Colonic mucosa (tissue), 4 donors: ENCODE results near the gene IQCF5. TPM values are rescaled to one million over a fixed set of nuclear protein-coding genes. Genes with fewer than 3 reads are reported as not detected.

Experiments used
- DNase-seq: peaks from one replicate; pipeline ENCODE4 v3.0.0-alpha.2; 2020
- H3K27ac ChIP-seq: fragments of 200-600 bp; one replicate; pipeline ENCODE4 v1.8.0; 2021
- H3K27me3 ChIP-seq: fragments of 200-600 bp; one replicate; pipeline ENCODE4 v1.8.0; 2021
- H3K36me3 ChIP-seq: fragments of 200-600 bp; one replicate; pipeline ENCODE4 v1.8.0; 2021
- H3K4me1 ChIP-seq: fragments of 200-600 bp; one replicate; pipeline ENCODE4 v1.8.0; 2021; ENCODE audit warnings: mild to moderate bottlenecking
- H3K4me3 ChIP-seq: fragments of 200-600 bp; one replicate; pipeline ENCODE4 v1.8.0; 2021
- H3K9ac ChIP-seq, 2 donors: one replicate each; pipeline ENCODE4 v1.7.0; 2013; ENCODE audit warnings: control low read depth in 2 of 2, low read depth in 2 of 2, low read length in 2 of 2
- H3K9me3 ChIP-seq: fragments of 200-600 bp; one replicate; pipeline ENCODE4 v1.8.0; 2021
- CTCF ChIP-seq: fragments of 200-600 bp; IDR thresholded peaks from one replicate; pipeline ENCODE4 v1.8.0; 2022; ENCODE audit warnings: antibody characterized with exemption, mild to moderate bottlenecking
- intact Hi-C: fragments of 100-400 bp; cut with DNase I; formaldehyde crosslinking; loops from one replicate; pipeline ENCODE4 v1.14.1; 2022
- total RNA-seq, 2 donors: library from RNA; stranded (reverse); fragmentation: NEBNext Ultra II Directional in 1 of 2; extraction: Animal tissue kit (Norgen Biotek cat#: 25700) in 1 of 2; gene quantifications; one replicate each; pipeline ENCODE4 v1.2.1, GENCODE V29; 2021
- donor health status: healthy.
- donor health status: DM: no; HTN: no; CAD: no.
- donor health status: DM: no; HTN: no; CAD: no.

Gene IQCF5
- total RNA-seq, 2 donors from 2014 or later: not detected

GRCh38 chr3:51897391-51897790 is 22.0 kb upstream of the IQCF5 start:
- Histone ChIP-seq H3K27me3 (no peaks in the 10 kb centered on the region), H3K4me3 (no peak overlapping the region), H3K36me3 (no peaks in the 10 kb centered on the region), H3K4me1 (no peaks in the 10 kb centered on the region), H3K9me3 (no peaks in the 10 kb centered on the region), H3K9ac (no peak overlapping the region), H3K27ac (no peak overlapping the region)
- DNase-seq: no peak
- intact Hi-C loops: no loop called here
- TF ChIP-seq CTCF: no peak

- no peak for DNase-seq
- no peak overlapping the region for H3K27ac ChIP-seq
- no peak overlapping the region for H3K9ac ChIP-seq
- intact Hi-C loops: no loop called here
- H3K27me3 ChIP-seq: no peaks in the 10 kb centered on the region
- H3K4me3 ChIP-seq: no peak overlapping the region
- H3K4me1 ChIP-seq: no peaks in the 10 kb centered on the region
- TF ChIP-seq CTCF: no peak
- no peaks in the 10 kb centered on the region for H3K36me3 ChIP-seq
- no peaks in the 10 kb centered on the region for H3K9me3 ChIP-seq
Observed at GRCh38 chr3:51896607-51897305, 21.4 kb upstream of the IQCF5 start.

GRCh38 chr3:51894939-51895338 is 19.5 kb upstream of the IQCF5 start:
- no peaks in the 10 kb centered on the region for H3K36me3 ChIP-seq

GRCh38 chr3:51894391-51894790 is 19.0 kb upstream of the IQCF5 start:
- no peak for TF ChIP-seq CTCF
- no peak overlapping the region for H3K27ac ChIP-seq
- DNase-seq: no peak
- H3K9me3 ChIP-seq: no peaks in the 10 kb centered on the region
- H3K4me3 ChIP-seq: no peak overlapping the region
- H3K36me3 ChIP-seq: no peaks in the 10 kb centered on the region
- intact Hi-C loops: no loop called here
- H3K4me1 ChIP-seq: no peaks in the 10 kb centered on the region
- H3K9ac ChIP-seq: no peak overlapping the region
- H3K27me3 ChIP-seq: no peaks in the 10 kb centered on the region

More at GRCh38 chr3:51894939-51895338, 19.5 kb upstream of the IQCF5 start:
- TF ChIP-seq CTCF: no peak
- H3K27me3 ChIP-seq: no peaks in the 10 kb centered on the region
- intact Hi-C loops: no loop called here
- no peaks in the 10 kb centered on the region for H3K9me3 ChIP-seq
- no peak for DNase-seq
- H3K9ac ChIP-seq: no peak overlapping the region
- H3K4me1 ChIP-seq: no peaks in the 10 kb centered on the region
- H3K4me3 ChIP-seq: no peak overlapping the region
- H3K27ac ChIP-seq: no peak overlapping the region

- H3K36me3 ChIP-seq: no peaks in the 10 kb centered on the region
- H3K27ac ChIP-seq: no peak overlapping the region
- H3K27me3 ChIP-seq: no peaks in the 10 kb centered on the region
- H3K4me1 ChIP-seq: no peaks in the 10 kb centered on the region
- no peak overlapping the region for H3K4me3 ChIP-seq
- TF ChIP-seq CTCF: no peak
- no peaks in the 10 kb centered on the region for H3K9me3 ChIP-seq
- intact Hi-C loops: no loop called here
- no peak overlapping the region for H3K9ac ChIP-seq
- no peak for DNase-seq
Observed at GRCh38 chr3:51891242-51892039, 16.0 kb upstream of the IQCF5 start.
